HG03135 (cell line): ENCODE data around the gene UROD.

ENCODE experiments used
- ATAC-seq: cut with Tn5 transposase; IDR thresholded peaks from one replicate; pipeline ENCODE4 v1.9.1; 2021; ENCODE audit warnings: mild to moderate bottlenecking, moderate library complexity; ENCODE audit not compliant: unreplicated experiment

The UROD gene

GRCh38 chr1:45008076-45008475, 4.0 kb upstream of the UROD start:
- ATAC-seq, result no peak

- ATAC-seq, result no peak
Measured at GRCh38 chr1:45008516-45008915, 3.5 kb upstream of the UROD start.

GRCh38 chr1:45009296-45009865, 2.7 kb upstream of the UROD start:
- no peak for ATAC-seq

GRCh38 chr1:45009956-45010854, 1.8 kb upstream of the UROD start:
- no peak for ATAC-seq

- ATAC-seq, result peak; percentile 48
Measured at GRCh38 chr1:45010855-45011811, 921 bp upstream of the UROD start, which contains the start of gene HECTD3. Gene HECTD3 (minus strand): TSS chr1:45011324. CDS start chr1:45011257, 67 bp downstream.

DNA sequence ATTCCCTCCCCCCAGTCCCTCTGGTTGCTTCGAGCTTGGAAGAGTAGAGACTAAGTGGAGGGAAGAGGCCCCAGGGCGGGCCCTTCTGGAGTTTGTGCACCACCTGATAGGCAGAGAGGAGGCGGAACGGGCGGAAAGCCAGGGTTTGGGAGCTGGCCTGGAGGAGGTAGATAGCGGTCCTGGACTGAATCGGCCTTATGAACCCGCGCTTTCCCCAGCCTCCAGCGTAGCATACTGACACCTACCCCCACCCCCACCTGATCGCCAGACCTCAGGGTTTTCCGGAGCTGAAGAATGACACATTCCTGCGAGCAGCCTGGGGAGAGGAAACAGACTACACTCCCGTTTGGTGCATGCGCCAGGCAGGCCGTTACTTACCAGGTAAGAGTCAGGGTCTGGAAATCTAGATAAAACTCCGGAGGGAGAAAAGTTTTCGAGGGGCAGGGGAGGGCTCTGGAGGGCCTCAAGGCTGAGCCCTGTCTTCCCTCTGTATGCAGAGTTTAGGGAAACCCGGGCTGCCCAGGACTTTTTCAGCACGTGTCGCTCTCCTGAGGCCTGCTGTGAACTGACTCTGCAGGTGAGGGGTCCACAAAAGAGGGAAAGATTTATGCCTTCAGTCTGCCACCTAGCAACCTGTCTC, 705 bp downstream of the UROD start:
- no peak for ATAC-seq

DNA sequence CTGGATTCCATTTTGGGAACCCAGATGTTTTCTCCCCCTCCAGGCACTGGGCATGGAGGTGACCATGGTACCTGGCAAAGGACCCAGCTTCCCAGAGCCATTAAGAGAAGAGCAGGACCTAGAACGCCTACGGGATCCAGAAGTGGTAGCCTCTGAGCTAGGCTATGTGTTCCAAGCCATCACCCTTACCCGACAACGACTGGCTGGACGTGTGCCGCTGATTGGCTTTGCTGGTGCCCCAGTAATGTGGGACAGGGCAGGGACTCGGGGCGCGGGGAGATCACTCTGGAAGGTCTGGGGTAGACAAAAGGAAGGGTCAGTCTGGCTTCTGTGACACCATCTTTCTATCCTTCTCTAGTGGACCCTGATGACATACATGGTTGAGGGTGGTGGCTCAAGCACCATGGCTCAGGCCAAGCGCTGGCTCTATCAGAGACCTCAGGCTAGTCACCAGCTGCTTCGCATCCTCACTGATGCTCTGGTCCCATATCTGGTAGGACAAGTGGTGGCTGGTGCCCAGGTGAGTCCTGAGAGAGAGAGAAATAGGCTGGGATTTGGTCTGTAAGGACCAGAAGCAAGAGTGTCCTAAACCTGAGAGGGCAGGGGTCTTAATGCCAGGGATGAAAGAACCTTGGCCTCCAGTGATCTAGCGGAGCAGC, 1.6 kb downstream of the UROD start:
- ATAC-seq, result no peak

GRCh38 chr1:45014321-45015028, 2.4 kb downstream of the UROD start:
- ATAC-seq, result no peak

DNA sequence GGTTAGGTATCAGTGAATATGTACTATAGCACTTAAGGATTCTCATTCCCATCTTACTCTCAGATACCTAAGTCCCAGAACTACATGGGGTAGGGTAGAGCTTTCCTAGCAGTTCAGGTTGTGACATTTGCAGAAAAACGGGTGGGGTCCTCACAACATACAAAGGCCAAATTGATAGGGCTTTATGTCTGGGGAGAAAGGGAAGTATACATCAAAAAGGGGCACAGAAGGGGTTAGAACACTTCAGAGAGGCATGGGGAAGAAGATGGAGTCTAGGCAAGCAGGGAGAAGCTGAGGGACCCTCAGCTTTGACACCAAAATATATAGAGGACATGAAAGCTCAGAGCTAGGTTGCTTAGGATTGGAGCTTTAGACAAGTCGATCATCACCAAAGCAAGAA, 3.6 kb downstream of the UROD start:
- no peak for ATAC-seq

DNA sequence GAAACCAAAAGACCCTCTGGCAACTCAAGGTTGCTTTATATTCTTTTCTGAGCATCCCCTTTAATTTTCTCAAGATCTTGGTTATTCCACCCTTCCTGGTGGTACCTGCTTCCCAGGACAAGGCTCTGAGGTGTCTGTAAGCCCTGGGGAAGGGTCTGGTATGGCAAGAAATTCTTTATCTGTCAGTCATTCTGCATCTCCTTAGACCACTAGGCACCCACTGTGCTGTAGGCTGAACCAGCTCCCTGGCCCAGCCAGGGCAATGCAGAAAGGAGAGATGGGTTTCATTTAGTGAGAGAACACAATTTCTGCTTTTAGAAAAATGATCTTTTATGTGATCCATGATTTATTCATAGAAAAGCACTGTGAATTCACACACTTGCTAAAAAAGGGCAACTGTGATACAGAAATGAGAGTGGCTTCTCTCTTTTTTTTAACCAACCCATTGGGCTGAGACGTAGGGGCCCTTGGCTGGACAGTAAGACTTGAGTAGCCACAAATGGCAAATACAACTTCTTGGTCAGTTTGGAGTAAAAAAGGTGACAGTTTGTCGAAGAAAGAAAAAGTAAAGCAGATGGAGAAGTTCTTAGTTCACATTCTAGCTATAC, 4.1 kb downstream of the UROD start:
- no peak for ATAC-seq

- ATAC-seq, result no peak
Measured at GRCh38 chr1:45016767-45017166, 4.7 kb downstream of the UROD start.

DNA sequence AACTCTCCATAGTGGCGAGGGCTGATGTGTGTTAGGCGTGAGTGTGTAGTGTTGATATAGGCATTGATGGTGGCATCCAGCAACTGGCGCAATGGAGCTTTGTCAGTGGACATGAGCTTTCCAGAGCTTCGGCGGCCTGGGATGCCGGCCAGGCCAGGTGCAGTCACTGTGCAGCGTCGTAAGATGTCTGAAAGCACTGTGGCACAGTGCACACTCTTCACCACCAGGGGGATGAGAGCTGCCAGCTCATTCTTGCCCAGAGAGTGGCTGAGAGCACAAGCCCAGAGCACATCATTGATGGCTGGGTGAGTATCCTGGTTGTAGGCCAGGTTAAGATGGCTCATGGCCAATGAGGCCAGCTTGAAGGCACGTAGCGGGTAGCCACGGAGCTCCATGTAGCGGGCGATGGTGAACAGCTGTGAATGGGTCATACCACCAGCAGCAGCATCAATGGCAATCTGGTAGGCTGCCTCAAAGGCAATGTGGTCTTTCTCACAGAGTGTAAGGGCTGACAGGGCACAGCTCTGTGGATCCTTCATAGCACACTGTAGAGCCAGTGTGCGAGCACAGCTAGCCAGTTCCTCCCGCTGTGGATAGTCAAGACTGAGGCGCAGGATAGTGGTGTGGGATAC, 6.7 kb downstream of the UROD start:
- ATAC-seq, result no peak

DNA sequence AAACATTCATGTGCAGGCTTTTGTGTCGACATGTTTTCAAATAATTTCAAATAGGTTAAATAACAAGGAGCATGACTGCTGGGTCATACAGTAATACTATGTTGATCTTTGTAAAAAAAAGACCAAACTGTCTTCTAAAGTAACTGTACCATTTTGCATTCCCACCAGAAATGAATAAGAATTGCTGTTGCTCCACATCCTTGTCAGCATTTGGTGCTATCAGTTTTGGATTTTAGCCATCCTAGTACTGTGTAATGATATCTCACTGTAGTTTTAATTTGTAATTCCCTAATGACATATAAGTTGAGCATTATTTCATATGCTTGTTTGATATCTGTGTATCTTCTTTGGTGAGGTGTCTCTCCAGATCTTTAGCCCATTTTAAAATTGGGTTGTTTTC, 11.6 kb downstream of the UROD start:
- no peak for ATAC-seq

DNA sequence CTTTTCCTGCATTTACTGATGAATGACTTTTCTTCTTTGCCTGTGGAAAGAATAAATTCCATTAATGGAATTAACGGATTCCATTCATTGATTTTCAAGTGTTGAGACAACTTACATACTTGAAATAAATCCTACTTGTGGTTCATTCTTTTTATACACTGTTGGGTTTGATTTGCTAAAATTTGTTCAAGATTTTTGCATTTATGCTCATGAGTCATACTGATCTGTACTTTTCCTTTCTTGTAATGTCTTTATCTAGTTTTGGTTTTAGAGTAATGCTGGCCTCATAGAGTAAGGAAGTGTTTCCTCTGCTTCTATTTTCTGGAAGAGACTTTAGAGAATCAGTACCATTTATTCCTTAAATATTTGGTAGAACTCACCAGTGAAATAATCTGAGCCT, 14.4 kb downstream of the UROD start:
- ATAC-seq, result no peak

DNA sequence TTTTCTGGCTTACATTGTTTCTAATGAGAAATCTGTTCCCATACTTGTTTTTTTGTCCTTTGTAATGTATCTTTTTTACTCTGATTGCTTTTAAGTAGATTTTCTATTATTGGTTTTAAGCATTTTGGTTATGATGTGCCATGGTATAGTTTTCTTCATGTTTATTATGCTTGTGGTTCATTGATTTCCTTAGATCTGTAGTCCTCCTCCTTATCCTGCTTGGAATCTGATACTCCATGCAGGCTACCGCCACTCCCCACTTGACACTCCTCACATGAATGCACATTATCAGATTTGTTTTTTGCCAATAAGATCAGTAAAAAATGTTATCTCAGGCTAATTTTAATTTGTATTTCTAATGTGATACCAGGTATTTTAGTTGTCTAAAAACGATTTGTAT, 20.8 kb downstream of the UROD start:
- ATAC-seq, result no peak

- ATAC-seq, result peak; percentile 66
Measured at GRCh38 chr1:45033356-45033755, 21.3 kb downstream of the UROD start.

GRCh38 chr1:45035631-45036301, 23.7 kb downstream of the UROD start:
- no peak for ATAC-seq

DNA sequence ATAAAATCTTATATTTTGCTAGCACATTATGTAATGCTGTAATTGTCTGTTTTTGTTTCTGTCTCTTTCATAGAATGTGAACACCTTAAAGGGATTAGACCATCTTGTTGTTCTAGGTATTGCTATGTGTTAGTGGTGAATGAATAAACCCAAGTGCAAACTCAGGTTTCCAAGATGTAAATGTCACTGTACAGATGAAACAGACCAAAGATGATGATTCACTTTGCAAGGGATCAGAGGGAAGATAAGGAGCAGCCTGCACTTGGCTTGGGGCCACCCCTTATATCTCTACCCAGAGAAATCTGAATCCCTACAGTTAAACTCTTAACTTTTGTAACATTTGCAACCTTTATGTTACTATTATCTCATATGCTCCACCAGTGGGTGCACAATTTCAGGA, 25.4 kb downstream of the UROD start:
- no peak for ATAC-seq
